ENCODE measurements around the gene SCNN1A. TPM values are rescaled to one million over a fixed set of nuclear protein-coding genes. Genes with fewer than 3 reads are reported as not detected.

SCNN1A gene
- total RNA-seq, 1 donor from 2014 or later = 29.2 TPM

- H3K4me3 Mint-ChIP-seq = peak overlapping the region; percentile 68
- peaks cover 37% of the 10 kb centered on the region for H3K4me1 Mint-ChIP-seq (ENCODE audit: unreplicated experiment)
- no peak for TF ChIP-seq CTCF (conservative IDR thresholded peaks at IDR 0.05)
- H3K27ac Mint-ChIP-seq = peak overlapping the region; percentile 91
- H3K27me3 Mint-ChIP-seq = no peaks in the 10 kb centered on the region
- H3K9me3 Mint-ChIP-seq = no peaks in the 10 kb centered on the region
- H3K36me3 Mint-ChIP-seq = peaks cover 35% of the 10 kb centered on the region
- DNase-seq (ENCODE audit: extremely low spot score, unreplicated experiment) = no peak
Measured at GRCh38 chr12:6323995-6324711, 51.2 kb downstream of the SCNN1A start.

GRCh38 chr12:6323340-6323994 lies 51.9 kb downstream of the SCNN1A start:
- peak overlapping the region; percentile 68 for H3K4me3 Mint-ChIP-seq
- peak overlapping the region; percentile 91 for H3K27ac Mint-ChIP-seq
- no peak for DNase-seq (ENCODE audit: extremely low spot score, unreplicated experiment)
- H3K9me3 Mint-ChIP-seq = no peaks in the 10 kb centered on the region
- peaks cover 35% of the 10 kb centered on the region for H3K36me3 Mint-ChIP-seq
- no peaks in the 10 kb centered on the region for H3K27me3 Mint-ChIP-seq
- TF ChIP-seq CTCF (conservative IDR thresholded peaks at IDR 0.05) = peak; percentile 66
- H3K4me1 Mint-ChIP-seq (ENCODE audit: unreplicated experiment) = peaks cover 37% of the 10 kb centered on the region

- Mint-ChIP-seq H3K27ac (peak overlapping the region; percentile 91), H3K36me3 (peaks cover 35% of the 10 kb centered on the region), H3K4me1 (ENCODE audit: unreplicated experiment) (peaks cover 37% of the 10 kb centered on the region), H3K27me3 (no peaks in the 10 kb centered on the region), H3K9me3 (no peaks in the 10 kb centered on the region), H3K4me3 (peak overlapping the region; percentile 68)
- no peak for TF ChIP-seq CTCF (conservative IDR thresholded peaks at IDR 0.05)
- DNase-seq (ENCODE audit: extremely low spot score, unreplicated experiment) = no peak
Measured at GRCh38 chr12:6322969-6323339, 52.4 kb downstream of the SCNN1A start.

GRCh38 chr12:6322352-6322751 lies 53.0 kb downstream of the SCNN1A start:
- Mint-ChIP-seq H3K27ac (peak overlapping the region; percentile 91), H3K9me3 (no peaks in the 10 kb centered on the region), H3K4me3 (no peak overlapping the region), H3K27me3 (no peaks in the 10 kb centered on the region), H3K4me1 (ENCODE audit: unreplicated experiment) (peaks cover 37% of the 10 kb centered on the region), H3K36me3 (peaks cover 35% of the 10 kb centered on the region)
- TF ChIP-seq CTCF (conservative IDR thresholded peaks at IDR 0.05) = no peak
- no peak for DNase-seq (ENCODE audit: extremely low spot score, unreplicated experiment)

GRCh38 chr12:6321905-6322304 lies 53.5 kb downstream of the SCNN1A start:
- Mint-ChIP-seq H3K4me1 (ENCODE audit: unreplicated experiment) (peaks cover 35% of the 10 kb centered on the region), H3K4me3 (no peak overlapping the region), H3K9me3 (no peaks in the 10 kb centered on the region), H3K27me3 (no peaks in the 10 kb centered on the region), H3K36me3 (peaks cover 33% of the 10 kb centered on the region), H3K27ac (peak overlapping the region; percentile 91)
- no peak for TF ChIP-seq CTCF (conservative IDR thresholded peaks at IDR 0.05)
- no peak for DNase-seq (ENCODE audit: extremely low spot score, unreplicated experiment)

Data from type B pancreatic cell (in vitro differentiated cells).